Activated naive CD8-positive, alpha-beta T cell treated with anti-CD3 and anti-CD28 coated beads, Interleukin-2, amount 50 U/mL, for 16 hours (primary cell): ENCODE measurements around the gene SETBP1.

Experiments used
- DNase-seq: peaks from one replicate; pipeline ENCODE4 v3.0.0-alpha.2; 2020; ENCODE audit warnings: low read depth, low spot score

Gene SETBP1

DNA sequence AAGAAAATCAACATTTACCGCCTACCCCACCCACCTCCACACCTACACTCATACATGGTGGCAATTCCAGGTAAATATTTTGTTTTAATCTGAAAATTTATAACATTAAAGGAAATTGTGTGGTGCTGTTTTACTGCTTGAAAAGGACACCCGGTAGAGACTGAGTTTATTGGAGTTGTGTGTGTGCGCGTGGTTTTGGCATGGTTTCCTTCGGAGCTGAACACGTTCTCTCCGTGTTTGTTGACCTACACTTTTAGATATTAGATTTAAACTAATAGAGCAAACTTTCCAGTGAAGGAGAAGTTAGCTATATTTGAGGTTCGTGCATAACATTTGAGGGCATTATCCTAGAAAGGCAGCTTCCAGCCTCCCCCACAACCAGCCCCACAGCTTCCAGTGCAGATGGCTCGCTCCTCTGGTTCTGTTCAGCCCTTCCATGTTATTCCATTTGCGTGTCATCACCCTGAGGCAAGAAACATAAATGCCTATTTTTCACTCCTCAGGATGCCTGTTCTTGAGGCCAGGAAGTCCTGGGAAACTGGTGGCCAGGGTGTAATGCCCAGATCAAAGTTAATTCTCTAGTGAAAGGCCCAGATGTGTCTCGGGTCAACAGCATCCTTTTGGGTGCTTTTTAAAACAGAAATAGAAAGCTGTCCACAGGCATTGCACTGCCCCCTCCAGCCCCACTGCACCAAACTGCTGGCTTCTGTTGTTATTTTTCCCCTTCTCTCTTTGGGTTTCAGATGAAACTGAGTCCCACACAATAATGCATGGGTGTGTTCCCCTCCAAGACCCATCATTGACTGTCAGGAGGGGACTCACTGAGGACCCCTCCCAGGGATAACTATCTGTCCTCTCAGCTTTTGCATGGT lies 190.2 kb downstream of the SETBP1 start:
- DNase-seq, result no peak

DNA sequence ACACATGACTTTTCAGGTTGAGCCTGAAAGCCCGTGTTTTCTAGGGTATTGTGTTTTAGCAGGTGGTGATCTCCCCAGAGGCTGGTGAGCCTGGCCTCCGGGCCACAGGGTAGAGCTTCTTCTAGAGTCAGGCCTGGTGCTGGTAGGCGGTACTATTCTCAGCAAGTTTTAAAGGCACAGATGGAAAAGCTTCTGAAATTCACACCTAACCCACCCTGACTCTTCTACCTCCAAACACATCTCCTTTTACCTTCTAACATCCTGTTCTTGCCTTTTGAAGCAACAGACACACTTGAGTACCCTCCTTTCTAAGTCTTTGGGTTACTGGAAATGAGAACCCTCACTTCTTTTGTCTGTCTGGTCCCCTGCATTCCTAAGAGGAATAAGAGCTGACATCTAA lies 191.1 kb downstream of the SETBP1 start:
- DNase-seq, result no peak

DNA sequence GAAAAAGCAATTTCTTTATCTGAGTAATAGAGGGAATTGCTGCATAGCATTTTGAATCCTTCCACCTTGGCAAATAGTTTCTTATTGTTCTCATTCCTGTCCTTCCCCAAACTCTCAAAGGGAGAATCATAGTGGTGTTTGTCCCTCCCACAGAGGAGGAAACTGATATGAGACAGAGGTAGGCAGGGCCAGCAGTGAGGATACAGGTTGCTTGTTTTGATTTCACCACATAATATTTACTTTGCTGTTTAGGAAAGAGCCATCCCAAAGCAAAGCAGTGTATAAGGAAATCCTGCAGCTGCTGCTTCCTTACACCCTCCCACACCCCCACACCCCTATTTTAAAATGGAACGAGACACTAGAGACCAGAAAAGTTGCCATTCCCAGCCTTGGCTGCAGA lies 195.3 kb downstream of the SETBP1 start:
- no peak for DNase-seq

DNA sequence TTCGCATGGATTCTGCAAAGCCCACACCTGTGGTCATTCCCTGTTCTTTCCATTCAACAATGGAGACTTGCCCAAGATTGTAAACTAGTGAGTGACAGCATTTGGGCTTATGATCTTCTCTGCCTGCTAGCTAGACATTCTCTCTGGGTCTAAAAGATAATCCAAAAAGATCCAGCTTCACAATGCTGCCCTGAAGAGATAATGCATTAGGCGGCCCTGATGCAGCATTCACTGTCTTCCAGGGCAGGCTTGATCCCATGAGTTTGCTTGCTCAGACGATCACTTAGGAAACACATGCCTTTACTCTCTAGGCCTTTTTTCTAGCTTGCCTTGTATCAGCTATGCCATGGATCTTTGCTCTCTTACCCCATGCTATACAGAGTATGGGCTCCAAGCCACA lies 196.1 kb downstream of the SETBP1 start:
- DNase-seq, result no peak

DNA sequence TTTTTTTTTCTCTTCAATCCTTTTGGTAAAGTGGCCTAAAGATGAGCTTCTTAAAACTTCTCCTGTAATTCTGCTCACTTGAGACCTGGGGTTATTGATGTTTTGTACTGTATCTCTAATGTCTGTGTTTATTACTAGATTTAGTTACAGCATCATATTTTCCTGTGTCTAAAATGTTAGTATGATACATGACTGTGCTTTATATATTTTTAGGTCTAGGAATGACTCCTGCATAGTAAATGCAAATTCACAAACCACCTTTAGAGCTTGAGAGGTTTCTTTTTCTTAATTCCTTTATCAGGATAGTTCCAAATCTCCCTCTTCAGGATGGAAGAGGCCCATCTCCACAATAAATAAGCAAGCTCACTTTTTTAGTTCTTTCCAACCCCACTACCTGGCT lies 197.6 kb downstream of the SETBP1 start:
- DNase-seq, result no peak

DNA sequence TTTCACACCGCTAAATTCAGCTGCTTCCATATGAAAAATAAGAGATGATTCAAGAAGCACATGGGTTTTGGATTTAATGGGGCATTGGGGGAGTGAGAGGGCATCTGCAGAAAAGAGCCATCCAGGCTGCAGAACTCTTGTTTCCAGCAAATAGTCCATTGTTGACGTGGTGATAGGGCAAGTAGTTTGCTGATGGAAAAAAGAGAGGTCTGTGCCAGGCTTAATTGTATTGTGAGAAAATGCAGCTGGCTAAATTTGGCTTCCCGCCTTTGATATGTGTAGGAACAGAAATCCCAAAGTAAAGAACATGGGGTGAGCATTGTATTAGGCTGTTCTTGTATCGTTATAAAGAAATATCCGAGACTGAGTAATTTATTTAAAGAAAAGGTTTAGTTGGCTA lies 199.5 kb downstream of the SETBP1 start:
- DNase-seq, result no peak

DNA sequence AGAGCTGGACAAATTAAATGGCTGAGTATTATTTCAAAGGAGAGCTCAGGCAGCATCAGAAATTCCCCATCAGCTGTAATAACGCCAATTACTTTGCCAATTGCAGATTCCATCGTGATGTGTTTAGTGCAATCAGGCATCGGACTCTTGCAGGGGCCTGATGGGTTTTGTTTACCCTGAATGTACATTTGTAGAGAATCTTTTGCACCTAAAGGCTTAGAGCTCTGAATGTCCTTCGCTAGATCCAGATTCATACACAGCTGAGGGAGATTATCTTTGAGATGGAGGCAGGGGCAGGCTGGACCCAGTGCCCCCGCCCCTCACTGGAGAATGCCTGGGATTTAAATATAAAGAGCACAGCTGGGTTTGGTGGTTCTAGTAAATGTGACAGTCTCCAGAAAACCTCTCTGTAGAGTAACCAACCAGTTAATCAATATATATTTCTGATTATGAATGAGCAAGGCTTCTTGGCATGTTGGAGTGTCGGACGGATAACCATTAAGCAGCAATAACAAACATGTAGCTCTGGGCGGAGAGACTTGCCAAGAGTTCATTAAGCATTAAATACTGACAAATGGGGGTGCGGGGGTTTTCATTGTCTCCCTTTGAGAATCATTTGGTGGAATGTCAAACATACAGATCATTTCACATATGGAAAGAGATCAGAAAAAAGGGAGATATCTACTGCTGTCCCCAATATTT lies 200.9 kb downstream of the SETBP1 start:
- DNase-seq, result no peak

DNA sequence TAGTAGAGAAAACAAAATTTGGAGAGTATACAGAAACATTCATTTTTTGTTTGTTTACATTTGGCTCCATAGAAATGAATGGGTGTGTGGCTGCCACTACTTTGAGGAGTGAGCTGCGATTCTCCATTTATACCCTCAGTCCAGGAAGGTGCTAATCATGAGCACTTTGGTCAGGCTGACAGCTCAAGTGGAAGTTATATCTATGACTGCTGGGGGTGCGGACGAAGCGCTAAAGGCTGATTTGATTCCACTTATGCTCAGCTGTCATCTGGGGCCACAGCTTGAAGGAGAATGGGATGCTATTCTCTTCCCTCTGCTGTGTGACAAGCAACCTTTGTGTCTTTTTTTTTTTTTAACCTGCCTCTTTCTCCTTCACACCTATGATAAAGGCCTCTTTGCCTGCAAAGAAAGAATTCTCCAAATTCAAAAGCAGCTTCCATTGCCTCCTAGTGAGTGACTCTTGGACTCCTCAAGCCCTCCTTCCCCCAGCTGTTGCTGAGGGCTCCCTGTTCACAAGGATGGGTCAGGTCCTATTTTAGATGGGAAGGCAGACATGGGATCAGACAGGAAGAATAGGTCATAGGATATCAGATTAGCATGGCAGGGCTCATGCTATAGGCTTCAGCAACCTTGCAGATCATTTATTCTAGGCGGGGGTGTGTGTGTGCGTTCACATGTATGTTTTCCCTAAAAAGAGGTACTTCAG lies 201.6 kb downstream of the SETBP1 start:
- DNase-seq, result no peak

DNA sequence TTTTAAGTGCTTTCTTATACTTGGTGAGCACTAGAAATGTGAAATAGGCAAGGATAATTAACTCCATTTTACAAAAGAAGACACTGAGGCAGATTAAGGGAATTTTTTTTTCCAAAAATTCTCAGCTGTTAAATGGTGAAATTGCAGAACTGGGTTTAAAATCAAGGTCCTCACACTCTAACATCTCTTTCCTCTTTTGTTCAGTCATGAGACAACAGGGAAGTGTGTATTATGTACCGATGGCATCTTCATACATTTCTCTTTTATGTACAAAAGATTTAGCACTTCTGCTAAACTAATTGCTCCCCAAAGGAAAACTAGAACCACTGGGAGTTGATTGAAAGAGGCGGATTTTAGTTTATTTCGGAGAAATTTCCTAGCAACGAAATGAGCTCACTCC lies 203.0 kb downstream of the SETBP1 start:
- DNase-seq, result no peak

DNA sequence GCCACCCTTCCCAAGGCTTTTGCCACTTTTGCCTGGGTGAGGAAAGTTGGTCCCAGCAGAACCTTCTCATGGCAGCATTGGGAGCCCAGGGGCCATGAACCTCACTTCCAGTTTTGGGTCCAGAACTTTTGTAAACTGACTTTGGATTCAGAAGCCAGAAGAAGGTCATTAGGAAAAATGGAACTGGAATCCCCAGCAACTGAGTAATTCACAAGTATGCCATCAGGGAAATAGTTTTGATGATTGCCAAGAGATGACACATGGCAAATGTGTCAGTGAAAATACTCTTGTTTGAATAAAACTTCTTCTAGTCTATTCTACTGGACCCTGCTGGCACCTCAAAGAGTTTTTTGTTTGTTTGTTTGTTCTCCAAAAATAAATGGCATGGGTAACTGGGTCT lies 203.7 kb downstream of the SETBP1 start:
- DNase-seq, result no peak

DNA sequence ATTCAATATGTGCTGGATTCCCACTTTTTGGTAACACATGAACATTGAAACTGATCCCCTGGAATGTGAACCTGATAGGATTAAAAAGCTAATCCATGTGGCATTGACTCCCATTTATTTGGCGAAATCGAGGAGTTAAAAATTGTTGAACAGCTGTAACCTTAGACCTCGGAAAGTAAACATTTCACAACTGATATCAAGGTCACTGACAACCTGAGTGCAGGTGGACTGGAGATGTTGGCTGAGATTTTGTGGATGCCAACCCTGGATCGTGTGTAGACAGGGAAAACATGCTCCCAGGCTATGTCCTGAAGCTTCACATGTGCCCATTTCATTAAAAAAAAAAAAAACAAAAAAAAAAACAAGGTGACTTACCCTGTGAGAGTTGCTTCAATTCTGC lies 204.8 kb downstream of the SETBP1 start:
- DNase-seq, result no peak

DNA sequence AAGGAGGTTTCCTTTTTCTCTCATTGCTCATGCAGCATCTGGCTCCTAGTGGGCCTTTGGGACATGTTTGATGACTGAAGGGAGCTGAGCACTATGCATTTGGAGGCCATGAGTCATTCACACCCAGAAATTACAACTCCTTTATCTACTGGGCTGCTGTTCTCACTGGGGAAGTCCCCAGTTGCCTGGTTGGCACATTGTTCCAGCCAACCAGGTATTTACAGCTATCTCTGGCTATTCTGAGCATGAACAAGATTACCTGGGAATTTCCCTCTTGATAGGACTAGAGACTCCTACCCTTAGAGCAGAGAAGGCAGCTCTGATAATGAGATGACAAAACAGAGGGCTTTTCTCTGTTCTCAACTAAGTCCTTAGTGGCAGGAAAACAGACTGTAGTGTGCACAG lies 206.5 kb downstream of the SETBP1 start:
- peak; percentile 2 for DNase-seq

DNA sequence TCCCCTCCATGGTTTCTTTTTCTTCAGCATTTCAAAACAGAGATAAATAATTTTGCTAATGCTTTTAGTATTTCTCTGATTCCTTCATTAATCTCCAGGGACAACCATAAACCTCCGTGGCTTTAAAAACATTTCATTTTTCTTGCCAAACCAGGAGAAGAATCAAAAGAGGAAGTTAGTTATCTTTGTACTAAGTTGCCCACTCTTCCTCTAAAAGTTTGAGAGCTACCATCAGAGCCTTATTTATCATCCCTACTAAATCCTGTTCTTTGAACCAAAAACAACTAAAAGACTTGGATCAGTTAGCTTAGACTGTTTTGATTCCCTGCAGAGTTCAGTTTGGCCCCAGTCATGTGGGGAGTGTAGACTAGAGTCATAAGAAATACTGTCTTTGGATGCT lies 208.4 kb downstream of the SETBP1 start:
- DNase-seq, result no peak

DNA sequence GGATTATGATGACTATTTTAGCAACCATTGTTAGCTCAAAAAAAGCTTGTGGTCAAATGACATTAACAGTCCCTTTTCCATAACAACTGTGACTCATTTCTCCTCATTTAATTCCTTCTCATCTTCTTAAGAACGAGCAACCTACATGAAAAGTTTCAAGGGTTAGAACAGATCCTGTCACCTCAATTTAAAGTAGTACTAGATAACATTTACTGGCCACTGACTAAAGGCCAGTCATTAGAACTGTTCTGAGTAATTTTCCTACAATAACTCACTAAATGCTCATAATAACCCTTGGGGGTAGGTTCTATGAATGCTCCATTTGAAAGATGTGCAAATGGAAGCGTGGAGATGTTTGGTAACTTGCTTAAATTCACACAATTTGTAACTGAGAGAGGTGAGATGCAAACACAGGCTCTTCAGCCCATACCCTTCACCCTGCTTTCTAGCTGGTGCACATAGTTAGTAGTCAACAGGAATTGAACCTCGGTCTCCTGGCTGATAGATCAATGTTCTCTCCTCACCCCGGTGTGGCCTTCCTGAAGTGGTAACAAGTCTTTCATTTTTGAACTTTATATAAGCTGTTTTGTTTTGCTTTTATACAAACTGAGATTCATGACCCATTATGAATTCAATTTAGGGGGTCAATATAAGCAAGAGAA lies 212.5 kb downstream of the SETBP1 start:
- DNase-seq, result no peak

DNA sequence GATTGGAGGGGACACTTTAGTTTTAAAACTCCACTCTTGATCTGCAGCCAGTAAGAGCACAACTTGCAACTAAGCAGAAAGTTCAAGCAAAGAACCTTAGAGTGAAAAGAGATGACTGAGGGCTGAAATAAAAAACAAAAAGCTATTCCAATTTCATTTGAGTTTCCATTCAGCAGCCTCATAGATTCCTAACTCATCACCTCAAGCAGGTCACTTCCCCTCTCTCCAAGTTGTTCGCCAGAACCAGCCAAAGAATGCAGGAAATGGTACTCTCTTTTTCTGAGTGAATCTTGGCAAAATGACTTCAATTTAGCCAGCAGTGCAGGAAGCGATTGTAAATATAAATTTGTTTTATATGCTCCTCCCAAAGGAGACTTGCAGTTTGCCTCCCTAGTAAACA lies 213.3 kb downstream of the SETBP1 start:
- DNase-seq, result no peak

DNA sequence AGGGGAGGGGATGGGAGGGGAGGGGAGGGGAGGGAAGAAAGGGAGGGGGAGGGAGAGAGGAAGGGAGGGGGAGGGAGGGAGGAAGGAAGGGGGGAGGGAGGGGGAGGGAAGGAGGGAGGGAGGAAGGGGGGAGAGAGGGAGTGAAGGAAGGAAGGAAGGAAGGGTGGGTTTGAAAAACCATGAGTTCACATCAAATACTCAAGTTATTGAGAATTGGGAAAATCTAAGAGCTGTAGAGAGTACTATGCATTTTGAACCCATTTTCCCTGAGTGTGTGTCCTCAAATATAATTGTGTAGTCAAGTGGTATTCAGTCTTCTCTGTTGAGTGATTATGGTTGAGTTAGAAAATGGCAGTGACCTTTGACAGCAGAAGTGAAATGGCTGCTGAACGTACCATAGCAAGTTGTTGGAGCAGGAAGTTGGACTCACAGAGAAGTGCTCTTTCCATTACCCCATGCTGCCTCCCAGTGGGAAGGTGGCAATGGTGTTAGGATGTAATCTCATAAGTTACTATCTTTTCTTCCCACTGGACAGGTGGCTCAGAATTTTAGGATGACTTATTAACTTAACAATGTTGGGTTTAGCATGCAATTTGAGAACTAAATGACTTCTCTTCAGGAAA lies 214.6 kb downstream of the SETBP1 start:
- no peak for DNase-seq

DNA sequence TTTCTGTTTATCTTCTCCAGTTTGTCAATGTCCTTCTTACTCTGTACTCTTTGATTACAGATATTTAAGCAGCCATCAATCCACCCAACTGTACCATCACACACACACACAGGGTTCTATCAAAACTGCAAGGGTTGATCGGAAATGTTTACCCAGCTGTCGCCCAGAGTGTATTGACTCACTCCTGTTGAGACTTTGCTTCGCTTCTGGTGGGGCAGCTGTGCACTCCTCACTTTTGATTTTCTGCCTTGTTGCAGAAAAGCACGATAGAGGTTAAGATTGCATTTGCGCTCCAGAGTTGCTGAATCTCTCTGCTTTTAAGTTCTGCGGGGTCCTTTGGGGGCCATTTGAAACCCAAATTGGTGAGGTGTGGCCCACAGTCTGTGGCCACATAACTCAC lies 216.2 kb downstream of the SETBP1 start:
- no peak for DNase-seq

DNA sequence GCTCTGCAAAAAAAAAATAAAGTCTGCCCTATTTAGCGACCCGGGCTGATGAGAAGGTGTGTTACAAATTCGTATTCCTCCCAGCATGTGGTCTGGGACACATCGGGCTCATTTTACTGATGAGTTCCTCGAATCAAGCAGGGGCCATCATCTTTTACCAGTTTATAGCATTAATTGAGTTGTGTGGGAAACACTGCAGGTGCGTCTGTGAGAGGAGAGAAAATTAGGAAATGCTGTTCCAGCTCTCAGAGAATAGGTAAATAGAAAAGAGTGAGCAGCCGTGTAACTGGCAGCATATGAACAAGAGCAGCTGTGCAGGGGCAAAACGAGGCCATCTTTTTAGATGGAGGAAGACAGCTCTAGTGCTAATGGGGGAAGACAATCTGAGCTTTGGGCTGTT lies 216.7 kb downstream of the SETBP1 start:
- DNase-seq, result no peak

DNA sequence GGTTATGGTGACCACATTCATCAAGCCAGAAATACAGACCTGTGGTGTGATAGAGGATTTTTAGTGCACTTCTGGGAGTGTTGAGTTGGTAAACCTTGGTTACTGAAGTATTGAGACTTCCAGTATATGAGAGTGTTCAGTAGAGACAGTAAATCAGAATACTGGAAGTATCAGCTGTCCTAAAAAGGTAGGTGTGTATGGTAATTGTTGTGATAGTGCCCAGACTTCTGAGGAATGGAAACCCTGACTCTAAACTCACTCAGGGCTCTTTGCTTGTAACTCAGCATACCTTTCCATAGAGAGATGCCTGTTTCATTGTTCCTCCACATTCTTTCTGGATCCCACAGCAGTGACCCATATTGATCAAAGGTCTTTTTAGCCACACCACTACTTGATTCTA lies 217.1 kb downstream of the SETBP1 start:
- no peak for DNase-seq

DNA sequence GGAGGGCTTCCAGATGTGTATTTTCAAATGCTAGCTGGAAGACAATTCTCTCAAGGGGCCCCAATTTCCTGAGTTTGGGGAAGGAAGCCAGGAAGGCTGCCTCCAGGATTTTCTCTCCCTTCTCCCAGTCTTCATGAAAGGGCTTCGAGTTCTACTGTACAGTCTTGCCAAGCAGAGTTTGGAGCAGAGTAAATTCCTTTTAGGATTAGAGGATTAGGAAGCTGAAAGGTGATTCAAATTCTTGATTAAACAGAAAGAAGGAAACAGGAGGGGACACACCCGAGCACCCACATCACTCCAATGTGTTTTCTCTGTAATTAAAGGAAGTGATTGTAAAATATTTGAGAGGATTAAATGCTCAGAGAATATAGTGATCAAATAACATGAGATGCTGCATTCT lies 217.8 kb downstream of the SETBP1 start:
- DNase-seq, result no peak

DNA sequence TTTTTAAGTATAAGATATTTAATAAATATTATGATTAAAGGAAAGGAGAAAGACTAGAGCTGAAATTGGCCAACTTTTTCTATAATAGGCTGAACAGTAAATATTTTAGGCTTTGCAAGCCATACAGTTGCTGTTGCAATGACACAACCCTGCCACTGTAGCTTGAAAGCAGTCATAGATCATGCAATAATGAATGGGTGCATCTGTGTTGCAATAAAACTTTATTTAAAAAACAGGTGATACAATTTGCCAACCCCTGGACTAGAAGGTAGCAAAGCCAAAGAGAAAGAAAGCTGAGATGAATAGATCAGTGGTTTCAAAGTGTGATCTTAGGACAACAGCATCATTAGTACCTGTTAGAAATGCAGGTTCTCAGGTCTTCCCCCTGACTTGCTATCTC lies 219.1 kb downstream of the SETBP1 start:
- no peak for DNase-seq

DNA sequence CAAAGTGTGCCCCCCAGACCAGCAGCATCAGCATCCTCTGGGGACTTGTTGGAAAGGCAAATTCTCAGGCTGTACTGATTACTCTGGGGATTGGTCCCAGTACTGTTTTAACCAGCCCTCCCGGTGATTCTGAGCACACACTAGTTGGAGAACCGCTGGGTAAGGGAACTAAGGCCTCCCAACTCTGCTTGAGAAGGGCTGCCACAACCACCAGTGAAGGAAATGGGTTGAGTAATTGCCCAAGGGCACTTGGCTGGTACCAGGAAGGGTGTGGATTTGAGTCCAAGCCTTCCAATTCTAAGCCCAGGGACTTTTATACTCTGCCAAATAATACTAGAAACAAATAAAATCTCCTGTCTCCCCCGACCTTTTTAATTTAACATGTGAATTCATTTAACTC lies 219.9 kb downstream of the SETBP1 start:
- DNase-seq, result no peak
